ENCODE results near the gene PLCH2.

GRCh38 chr1:2529784-2530512 lies 53.9 kb downstream of the PLCH2 start, which contains the start of gene HES5:
- TF ChIP-seq CTCF (IDR thresholded peaks at IDR 0.05) (no peak), POLR2A (IDR thresholded peaks at IDR 0.05) (no peak)

All from right lobe of liver (tissue), 4 donors.